Body of pancreas (tissue), 4 donors: Measurements from ENCODE around the gene MPND.

ENCODE experiments used
- CTCF ChIP-seq, 7 experiments: fragments of 450-650 bp in 4 of 7; fragments of 200-600 bp in 3 of 7; sonication (generic) in 3 of 7; IDR thresholded peaks; one replicate each; pipeline ENCODE4 v1.5.1; 2016 to 2019; ENCODE audit warnings: antibody characterized with exemption in 7 of 7
- POLR2A ChIP-seq, 3 donors: fragments of 450-650 bp; IDR thresholded peaks; one replicate each; pipeline ENCODE4 v1.6.1; 2016; ENCODE audit warnings: antibody characterized with exemption in 3 of 3, mild to moderate bottlenecking in 2 of 3

DNA sequence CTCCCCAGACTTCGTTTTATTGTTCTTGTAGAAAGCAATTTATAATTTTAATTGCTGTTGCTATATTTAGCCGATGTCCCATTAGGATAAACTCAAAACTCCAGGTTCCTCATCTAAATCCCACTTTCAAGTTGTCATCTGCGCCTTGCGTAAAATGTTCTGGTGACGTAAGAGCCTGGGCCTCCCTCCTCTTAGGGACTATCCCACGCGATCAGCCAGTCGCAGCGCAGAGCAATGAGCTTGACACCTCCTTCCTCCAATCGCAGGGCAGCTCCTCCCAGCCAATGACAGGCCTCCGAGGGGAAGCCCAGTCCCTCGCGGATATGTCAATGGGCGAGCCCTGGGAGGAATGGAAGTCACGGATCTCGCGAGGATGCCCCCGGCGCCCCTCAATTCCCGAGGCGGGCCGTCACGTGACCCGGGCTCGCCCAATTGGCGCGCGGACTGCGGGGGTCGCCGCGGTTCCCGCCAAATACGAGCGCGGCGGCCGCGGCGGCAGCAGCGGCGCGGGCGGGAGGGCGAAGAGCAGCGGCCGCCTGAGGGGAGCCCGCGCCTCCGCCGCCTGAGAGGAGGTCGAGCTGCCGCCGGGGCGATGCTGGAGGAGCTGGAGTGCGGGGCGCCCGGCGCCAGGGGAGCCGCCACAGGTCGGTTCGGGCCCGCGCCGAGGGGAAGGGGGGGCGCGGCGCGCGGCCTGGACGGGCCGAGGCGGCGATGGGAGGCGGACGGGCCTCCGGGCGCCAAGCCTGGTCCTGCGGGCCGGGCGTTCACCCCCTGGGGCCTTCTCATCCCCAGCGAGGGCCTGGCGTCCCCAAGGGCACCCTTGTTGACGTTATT lies 59.0 kb downstream of the MPND start, which contains the start of gene CHAF1A:
- TF ChIP-seq POLR2A (IDR thresholded peaks at IDR 0.05) (peak in 2 of 3 donors; percentile 52 to 54), CTCF (IDR thresholded peaks at IDR 0.05) (peak in 2 of 7 experiments; percentile 7 to 30)
